ENCODE measurements around the gene MYADM. TPM values are rescaled to one million over a fixed set of nuclear protein-coding genes. Genes with fewer than 3 reads are reported as not detected.
"Not testable (repeated sequence)": the region's sequence is repeated elsewhere in the genome, so short reads cannot be mapped to it uniquely, and the experiment has no call there.

MYADM gene
- total and polyA plus RNA-seq, 4 donors: 48.5 to 245 (median 79.1) TPM

DNA sequence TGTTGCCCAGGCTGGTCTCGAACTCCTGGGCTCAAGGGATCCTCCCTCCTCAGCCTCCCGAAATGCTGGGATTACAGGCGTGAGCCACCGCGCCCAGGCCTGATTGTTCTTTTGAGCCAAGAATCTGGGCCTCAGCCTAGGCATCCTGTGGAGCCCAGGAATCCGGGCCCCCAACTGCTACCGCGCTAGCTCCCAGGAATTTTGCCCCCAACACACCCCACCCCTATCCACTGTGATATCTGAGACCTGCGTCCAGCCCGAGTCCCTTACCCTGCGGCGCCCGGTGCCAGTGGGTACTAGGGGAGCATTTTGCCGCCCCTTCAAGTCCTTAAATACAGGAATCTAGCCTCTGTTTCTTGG, 838 bp upstream of the MYADM start:
- TF ChIP-seq, protein P1, sequence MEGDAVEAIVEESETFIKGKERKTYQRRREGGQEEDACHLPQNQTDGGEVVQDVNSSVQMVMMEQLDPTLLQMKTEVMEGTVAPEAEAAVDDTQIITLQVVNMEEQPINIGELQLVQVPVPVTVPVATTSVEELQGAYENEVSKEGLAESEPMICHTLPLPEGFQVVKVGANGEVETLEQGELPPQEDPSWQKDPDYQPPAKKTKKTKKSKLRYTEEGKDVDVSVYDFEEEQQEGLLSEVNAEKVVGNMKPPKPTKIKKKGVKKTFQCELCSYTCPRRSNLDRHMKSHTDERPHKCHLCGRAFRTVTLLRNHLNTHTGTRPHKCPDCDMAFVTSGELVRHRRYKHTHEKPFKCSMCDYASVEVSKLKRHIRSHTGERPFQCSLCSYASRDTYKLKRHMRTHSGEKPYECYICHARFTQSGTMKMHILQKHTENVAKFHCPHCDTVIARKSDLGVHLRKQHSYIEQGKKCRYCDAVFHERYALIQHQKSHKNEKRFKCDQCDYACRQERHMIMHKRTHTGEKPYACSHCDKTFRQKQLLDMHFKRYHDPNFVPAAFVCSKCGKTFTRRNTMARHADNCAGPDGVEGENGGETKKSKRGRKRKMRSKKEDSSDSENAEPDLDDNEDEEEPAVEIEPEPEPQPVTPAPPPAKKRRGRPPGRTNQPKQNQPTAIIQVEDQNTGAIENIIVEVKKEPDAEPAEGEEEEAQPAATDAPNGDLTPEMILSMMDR (IDR thresholded peaks at IDR 0.05; ENCODE audit: control extremely low read depth, extremely low read depth): no peak
- no peak for ATAC-seq (ENCODE audit: insufficient read depth, low FRiP score)
- peak in 2 of 3 donors; percentile 46 to 57 for DNase-seq
- Histone ChIP-seq H3K27me3 (ENCODE audit: control insufficient read depth in 3 of 3, insufficient read depth in 3 of 3, low read length in 2 of 3) (peaks cover 0 to 2% (median 0%) of the 10 kb centered on the region in 3 donors), H3K4me3 (no peak overlapping the region), H3K4me1 (ENCODE audit: control insufficient read depth in 5 of 5, insufficient read depth in 5 of 5, low read length in 5 of 5) (peaks cover 0 to 13% (median 11%) of the 10 kb centered on the region in 5 donors), H3K36me3 (ENCODE audit: control insufficient read depth in 4 of 4, insufficient read depth in 4 of 4, low read length in 4 of 4) (peaks cover 0 to 4% (median 1%) of the 10 kb centered on the region in 4 donors), H3K9ac (ENCODE audit: insufficient read depth in 1 of 2, low read length in 2 of 2) (peak overlapping the region; percentile 69 to 89), H3K9me3 (ENCODE audit: control insufficient read depth in 4 of 4, insufficient read depth in 3 of 4, low read length in 3 of 4) (no peaks in the 10 kb centered on the region), H3K27ac (ENCODE audit: low read depth in 1 of 2, low read length in 1 of 2) (peak overlapping the region; percentile 89 to 93)
- WGBS, 2 donors: 33 to 46% methylated on average over 14 of the region's 14 CpGs

DNA sequence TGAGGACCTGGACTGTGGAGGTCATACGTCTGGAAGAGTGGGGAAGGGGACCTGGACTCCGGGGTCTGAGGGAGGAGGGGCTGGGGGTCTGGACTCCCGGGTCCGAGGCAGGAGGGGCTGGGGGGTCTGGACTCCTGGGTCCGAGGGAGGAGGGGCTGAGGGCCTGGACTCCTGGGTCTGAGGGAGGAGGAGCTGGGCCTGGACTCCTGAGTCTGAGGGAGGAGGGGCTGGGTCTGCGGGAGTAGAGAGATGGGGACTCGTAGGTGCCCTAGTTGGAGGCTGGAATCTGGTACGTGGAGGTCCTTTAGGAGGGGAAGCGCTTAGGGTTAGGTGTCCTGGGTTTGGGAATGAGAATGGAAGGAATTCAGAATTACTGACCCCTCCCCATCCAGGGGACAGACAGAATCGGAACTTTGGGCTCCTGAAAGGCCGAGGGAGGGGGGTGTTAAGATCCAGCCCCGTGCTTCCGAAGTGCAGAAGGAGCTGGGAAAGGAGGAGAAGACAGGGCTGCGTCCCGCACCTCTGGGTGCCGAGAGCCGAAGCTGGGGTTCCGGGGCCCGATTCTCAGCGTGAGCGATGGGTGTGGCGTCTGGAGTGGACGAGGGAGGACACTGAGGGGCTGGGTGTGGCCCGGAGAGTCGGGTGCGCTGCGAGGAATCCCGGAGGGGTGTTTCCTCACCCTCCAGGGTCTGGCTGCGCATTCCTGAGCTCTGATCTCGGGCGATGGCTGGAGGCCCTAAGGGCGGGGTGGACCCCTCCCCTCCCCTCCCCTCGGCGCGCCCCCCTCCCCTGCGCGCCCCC, 608 bp downstream of the MYADM start:
- peaks cover 0 to 2% (median 0%) of the 10 kb centered on the region in 3 donors for H3K27me3 ChIP-seq (ENCODE audit: control insufficient read depth in 3 of 3, insufficient read depth in 3 of 3, low read length in 2 of 3)
- whole genome bisulfite sequencing, 2 donors: 0 to 1% methylated on average over 36 to 37 of the region's 37 CpGs
- TF ChIP-seq, protein P1 (IDR thresholded peaks at IDR 0.05; ENCODE audit: control extremely low read depth, extremely low read depth): no peak
- peaks cover 0 to 13% (median 11%) of the 10 kb centered on the region in 5 donors for H3K4me1 ChIP-seq (ENCODE audit: control insufficient read depth in 5 of 5, insufficient read depth in 5 of 5, low read length in 5 of 5)
- peaks cover 1 to 5% (median 4%) of the 10 kb centered on the region in 4 donors for H3K36me3 ChIP-seq (ENCODE audit: control insufficient read depth in 4 of 4, insufficient read depth in 4 of 4, low read length in 4 of 4)
- ATAC-seq (ENCODE audit: insufficient read depth, low FRiP score) (peak; percentile 14), DNase-seq (peak; percentile 52 to 82 (median 78))
- H3K27ac ChIP-seq (ENCODE audit: low read depth in 1 of 2, low read length in 1 of 2): peak overlapping the region; percentile 97 to 98
- peak overlapping the region; percentile 81 to 91 for H3K9ac ChIP-seq (ENCODE audit: insufficient read depth in 1 of 2, low read length in 2 of 2)
- H3K4me3 ChIP-seq: peak overlapping the region; percentile 71
- H3K9me3 ChIP-seq (ENCODE audit: control insufficient read depth in 4 of 4, insufficient read depth in 3 of 4, low read length in 3 of 4): no peaks in the 10 kb centered on the region

DNA sequence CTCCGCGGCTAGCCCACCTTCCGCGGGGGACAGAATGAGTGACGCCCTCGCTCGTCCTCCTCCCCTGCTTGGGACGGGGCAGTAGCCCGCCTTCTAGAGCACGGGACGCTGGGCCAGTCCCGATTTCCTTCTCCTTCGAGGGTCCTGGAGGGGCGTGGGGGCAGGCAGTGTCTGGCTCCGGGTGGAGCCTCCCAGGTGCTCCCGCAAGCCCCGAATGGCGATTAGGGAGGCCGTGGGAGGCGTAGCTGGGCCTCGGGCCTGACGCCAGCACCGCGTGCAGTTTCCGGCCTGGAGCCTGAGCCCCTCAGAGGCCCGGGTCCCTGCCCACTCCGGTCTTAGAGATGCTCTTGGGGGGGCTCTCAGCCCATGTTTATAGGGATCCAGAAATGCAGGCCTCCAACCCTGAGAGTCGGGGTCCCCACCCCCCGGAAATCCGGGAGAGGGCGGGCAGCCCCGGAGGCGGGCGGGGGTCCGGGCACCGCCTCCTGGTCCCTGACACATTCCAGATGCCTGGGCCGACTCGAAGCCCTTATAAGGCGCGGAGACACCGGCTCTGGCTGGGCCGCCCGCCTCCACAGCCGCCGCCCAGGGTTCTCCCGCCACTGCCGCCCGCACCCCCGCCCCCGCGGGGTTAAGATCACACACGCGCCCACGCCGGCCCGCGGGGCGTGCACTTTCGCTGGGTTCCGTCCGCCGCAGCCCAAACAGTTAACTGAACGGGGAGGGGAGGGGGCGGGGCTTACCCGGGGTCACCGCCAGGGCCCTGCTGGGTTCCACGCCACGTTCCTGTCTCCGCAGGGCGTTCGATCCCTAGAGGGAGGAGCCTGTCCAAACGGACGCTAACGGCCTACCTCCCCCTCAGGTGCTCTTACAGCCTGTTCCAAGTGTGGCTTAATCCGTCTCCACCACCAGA, 1.5 kb downstream of the MYADM start:
- DNase-seq (peak; percentile 94 to 95 (median 95)), ATAC-seq (ENCODE audit: insufficient read depth, low FRiP score) (peak; percentile 56)
- Histone ChIP-seq H3K36me3 (ENCODE audit: control insufficient read depth in 4 of 4, insufficient read depth in 4 of 4, low read length in 4 of 4) (peaks cover 5 to 14% (median 10%) of the 10 kb centered on the region in 4 donors), H3K4me3 (peak overlapping the region; percentile 71), H3K27me3 (ENCODE audit: control insufficient read depth in 3 of 3, insufficient read depth in 3 of 3, low read length in 2 of 3) (peaks cover 0 to 2% (median 0%) of the 10 kb centered on the region in 3 donors), H3K4me1 (ENCODE audit: control insufficient read depth in 5 of 5, insufficient read depth in 5 of 5, low read length in 5 of 5) (peaks cover 0 to 20% (median 11%) of the 10 kb centered on the region in 5 donors), H3K27ac (ENCODE audit: low read depth in 1 of 2, low read length in 1 of 2) (peak overlapping the region; percentile 97 to 98), H3K9ac (ENCODE audit: insufficient read depth in 1 of 2, low read length in 2 of 2) (peak overlapping the region; percentile 56 to 91), H3K9me3 (ENCODE audit: control insufficient read depth in 4 of 4, insufficient read depth in 3 of 4, low read length in 3 of 4) (no peaks in the 10 kb centered on the region)
- 0% methylated on average over 58 to 75 of the region's 75 CpGs for WGBS, 2 donors
- TF ChIP-seq, protein P1 (IDR thresholded peaks at IDR 0.05; ENCODE audit: control extremely low read depth, extremely low read depth): no peak

DNA sequence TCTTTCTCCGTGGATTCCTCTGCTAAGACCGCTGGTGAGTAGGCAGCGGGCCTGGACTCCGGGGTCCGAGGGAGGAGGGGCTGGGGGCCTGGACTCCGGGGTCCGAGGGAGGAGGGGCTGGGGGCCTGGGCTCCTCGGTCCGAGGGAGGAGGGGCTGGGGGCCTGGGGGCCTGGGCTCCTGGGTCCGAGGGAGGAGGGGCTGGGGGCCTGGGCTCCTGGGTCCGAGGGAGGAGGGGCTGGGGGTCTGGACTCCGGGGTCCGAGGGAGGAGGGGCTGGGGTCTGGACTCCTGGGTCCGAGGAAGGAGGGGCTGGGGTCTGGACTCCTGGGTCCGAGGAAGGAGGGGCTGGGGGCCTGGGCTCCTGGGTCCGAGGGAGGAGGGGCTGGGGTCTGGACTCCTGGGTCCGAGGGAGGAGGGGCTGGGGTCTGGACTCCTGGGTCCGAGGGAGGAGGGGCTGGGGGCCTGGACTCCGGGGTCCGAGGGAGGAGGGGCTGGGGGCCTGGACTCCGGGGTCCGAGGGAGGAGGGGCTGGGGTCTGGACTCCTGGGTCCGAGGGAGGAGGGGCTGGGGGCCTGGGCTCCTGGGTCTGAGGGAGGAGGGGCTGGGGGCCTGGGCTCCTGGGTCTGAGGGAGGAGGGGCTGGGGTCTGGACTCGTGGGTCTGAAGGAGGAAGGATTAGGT, 2.3 kb downstream of the MYADM start:
- Histone ChIP-seq H3K4me3 (peak overlapping the region; percentile 71), H3K36me3 (ENCODE audit: control insufficient read depth in 4 of 4, insufficient read depth in 4 of 4, low read length in 4 of 4) (peaks cover 10 to 19% (median 16%) of the 10 kb centered on the region in 4 donors), H3K9ac (ENCODE audit: insufficient read depth in 1 of 2, low read length in 2 of 2) (peak overlapping the region in 1 of 2 donors; percentile 56), H3K27ac (ENCODE audit: low read depth in 1 of 2, low read length in 1 of 2) (peak overlapping the region; percentile 97 to 98), H3K4me1 (ENCODE audit: control insufficient read depth in 5 of 5, insufficient read depth in 5 of 5, low read length in 5 of 5) (peaks cover 0 to 21% (median 11%) of the 10 kb centered on the region in 5 donors)
- H3K27me3 ChIP-seq (ENCODE audit: control insufficient read depth in 3 of 3, insufficient read depth in 3 of 3, low read length in 2 of 3); DNase-seq; H3K9me3 ChIP-seq (ENCODE audit: control insufficient read depth in 4 of 4, insufficient read depth in 3 of 4, low read length in 3 of 4); ATAC-seq (ENCODE audit: insufficient read depth, low FRiP score): not testable (repeated sequence)
- WGBS, 2 donors: 1 to 9% methylated on average over 16 to 24 of the region's 24 CpGs
